ENCODE data around the gene SCAMP4.

The SCAMP4 gene

GRCh38 chr19:1866693-1867348, 38.4 kb upstream of the SCAMP4 start:
- no peaks in the 10 kb centered on the region for H3K9me3 ChIP-seq (ENCODE audit: control insufficient read depth, insufficient read depth, low read depth, low read length)
- CTCF ChIA-PET, result interaction anchor here (1.1 kb wide), 1 partner anchor 29 kb away, joined by 3 read pairs; no protein-coding TSS in a partner anchor

DNA sequence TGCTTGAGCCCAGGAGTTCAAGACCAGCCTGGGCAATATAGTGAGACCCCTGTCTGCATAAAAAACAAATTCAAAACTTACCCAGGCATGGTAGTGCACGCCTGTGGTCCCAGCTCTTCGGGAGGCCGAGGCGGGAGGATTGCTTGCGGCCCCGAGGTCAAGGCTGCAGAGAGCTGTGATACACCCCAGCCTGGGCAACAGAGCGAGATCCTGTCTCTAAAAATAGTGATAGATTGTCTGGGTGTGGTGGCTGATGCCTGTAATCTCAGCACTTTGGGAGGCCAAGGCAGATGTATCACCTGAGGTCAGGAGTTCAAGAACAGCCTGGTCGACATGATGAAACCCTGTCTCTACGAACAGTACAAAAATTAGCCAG, 37.9 kb upstream of the SCAMP4 start:
- CTCF ChIA-PET, result no interaction called here
- H3K27ac ChIP-seq (ENCODE audit: extremely low read depth, low read depth, low read length), result no peak overlapping the region
- POLR2A ChIA-PET, result interaction anchor here (0.7 kb wide), 1 partner anchor 398 kb away, joined by 3 read pairs; no protein-coding TSS in a partner anchor

More at GRCh38 chr19:1866693-1867348, 38.4 kb upstream of the SCAMP4 start:
- Histone ChIP-seq H3K4me3 (ENCODE audit: low read depth, low read length) (no peak overlapping the region), H3K4me1 (ENCODE audit: control insufficient read depth, insufficient read depth, low read length) (0 out of 2 replicates have a peak, but pooled peaks cover 2% of the 10 kb centered on the region), H3K27ac (ENCODE audit: extremely low read depth, low read depth, low read length) (no peak overlapping the region), H3K36me3 (ENCODE audit: control insufficient read depth in 2 of 2, insufficient read depth in 1 of 2, low read length in 2 of 2) (peaks cover 0 to 4% of the 10 kb centered on the region in 2 experiments; a peak in 2 of 3 replicates)
- TF ChIP-seq ZBTB10 (tag by site-specific recombination; IDR thresholded peaks at IDR 0.05) (no peak), ZNF140 (tag by site-specific recombination; IDR thresholded peaks at IDR 0.05) (no peak), ZNF114 (tag by site-specific recombination; IDR thresholded peaks at IDR 0.05) (no peak), ZNF664 (tag by site-specific recombination; IDR thresholded peaks at IDR 0.05) (no peak)
- TF ChIP-seq, protein P1, sequence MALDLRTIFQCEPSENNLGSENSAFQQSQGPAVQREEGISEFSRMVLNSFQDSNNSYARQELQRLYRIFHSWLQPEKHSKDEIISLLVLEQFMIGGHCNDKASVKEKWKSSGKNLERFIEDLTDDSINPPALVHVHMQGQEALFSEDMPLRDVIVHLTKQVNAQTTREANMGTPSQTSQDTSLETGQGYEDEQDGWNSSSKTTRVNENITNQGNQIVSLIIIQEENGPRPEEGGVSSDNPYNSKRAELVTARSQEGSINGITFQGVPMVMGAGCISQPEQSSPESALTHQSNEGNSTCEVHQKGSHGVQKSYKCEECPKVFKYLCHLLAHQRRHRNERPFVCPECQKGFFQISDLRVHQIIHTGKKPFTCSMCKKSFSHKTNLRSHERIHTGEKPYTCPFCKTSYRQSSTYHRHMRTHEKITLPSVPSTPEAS (tag by site-specific recombination; IDR thresholded peaks at IDR 0.05), result no peak
- POLR2A ChIA-PET, result interaction anchor here (0.6 to 1.1 kb wide), 5 partner anchors 9 to 658 kb away, joined by 3 to 7 read pairs (median 3); no protein-coding TSS in a partner anchor

GRCh38 chr19:1868971-1869370, 36.2 kb upstream of the SCAMP4 start:
- Histone ChIP-seq H3K9me3 (ENCODE audit: control insufficient read depth, insufficient read depth, low read depth, low read length) (no peaks in the 10 kb centered on the region), H3K36me3 (ENCODE audit: control insufficient read depth in 2 of 2, insufficient read depth in 1 of 2, low read length in 2 of 2) (peaks cover 0 to 18% of the 10 kb centered on the region in 2 experiments; a peak in 2 of 3 replicates), H3K4me3 (ENCODE audit: low read depth, low read length) (no peak overlapping the region), H3K27ac (ENCODE audit: extremely low read depth, low read depth, low read length) (no peak overlapping the region), H3K4me1 (ENCODE audit: control insufficient read depth, insufficient read depth, low read length) (peaks cover 5% of the 10 kb centered on the region)
- TF ChIP-seq ZSCAN5A (tag by site-specific recombination; IDR thresholded peaks at IDR 0.05) (no peak), ZEB2 (tag by site-specific recombination; IDR thresholded peaks at IDR 0.05) (peak; percentile 34; the same call in 1 of the 2 replicates)
- ChIA-PET POLR2A (interaction anchor here (0.6 kb wide), 1 partner anchor 16 kb away, joined by 3 read pairs; the partner anchor contains the start of gene ABHD17A), CTCF (interaction anchor here (0.7 to 1.1 kb wide), 6 partner anchors 16 to 393 kb away, joined by 3 to 5 read pairs (median 3); no protein-coding TSS in a partner anchor)

More for the DNA sequence above, 37.9 kb upstream of the SCAMP4 start:
- Histone ChIP-seq H3K36me3 (ENCODE audit: control insufficient read depth in 2 of 2, insufficient read depth in 1 of 2, low read length in 2 of 2) (peaks cover 0 to 5% of the 10 kb centered on the region in 2 experiments; a peak in 2 of 3 replicates), H3K4me1 (ENCODE audit: control insufficient read depth, insufficient read depth, low read length) (no peaks in the 10 kb centered on the region), H3K4me3 (ENCODE audit: low read depth, low read length) (no peak overlapping the region), H3K9me3 (ENCODE audit: control insufficient read depth, insufficient read depth, low read depth, low read length) (no peaks in the 10 kb centered on the region)
- peak; percentile 99 for TF ChIP-seq ZNF121 (tag by site-specific recombination; IDR thresholded peaks at IDR 0.05)
- TF ChIP-seq ZNF157 (tag by site-specific recombination; IDR thresholded peaks at IDR 0.05), result no peak

- TF ChIP-seq SCRT1 (tag by site-specific recombination; IDR thresholded peaks at IDR 0.05; ENCODE audit: borderline replicate concordance) (0 out of 2 replicates have a peak, but pooled peaks have one; percentile 17), ZNF133 (tag by site-specific recombination; IDR thresholded peaks at IDR 0.05) (peak; percentile 89), ZNF302 (tag by site-specific recombination; IDR thresholded peaks at IDR 0.05; ENCODE audit: low read depth) (no peak)
- H3K36me3 ChIP-seq (ENCODE audit: control insufficient read depth in 2 of 2, insufficient read depth in 1 of 2, low read length in 2 of 2), result peaks cover 0 to 18% of the 10 kb centered on the region in 2 experiments; a peak in 2 of 3 replicates
- POLR2A ChIA-PET, result interaction anchor here (1.0 kb wide), 1 partner anchor 13 kb away, joined by 3 read pairs; no protein-coding TSS in a partner anchor
- H3K4me1 ChIP-seq (ENCODE audit: control insufficient read depth, insufficient read depth, low read length), result peaks cover 10% of the 10 kb centered on the region
- H3K4me3 ChIP-seq (ENCODE audit: low read depth, low read length), result no peak overlapping the region
- H3K9me3 ChIP-seq (ENCODE audit: control insufficient read depth, insufficient read depth, low read depth, low read length), result no peaks in the 10 kb centered on the region
- H3K27ac ChIP-seq (ENCODE audit: extremely low read depth, low read depth, low read length), result no peak overlapping the region
- CTCF ChIA-PET, result no interaction called here
These were observed 34.0 kb upstream of the SCAMP4 start for GRCh38 chr19:1871140-1871597.

All from HEK293 (cell line).